VCaP (cell line): ENCODE results near the gene SPINK6.

Experiments
- H3K27ac ChIP-seq: fragments of 450-650 bp; 2 replicates; pipeline ENCODE4 v1.5.1; 2017
- CTCF ChIP-seq: fragments of 450-650 bp; conservative IDR thresholded peaks from 2 replicates; pipeline ENCODE4 v1.5.1; 2017; ENCODE audit warnings: mild to moderate bottlenecking, moderate library complexity

SPINK6 gene

GRCh38 chr5:148224117-148224742 is 21.4 kb downstream of the SPINK6 start:
- no peak for TF ChIP-seq CTCF
- H3K27ac ChIP-seq, result no peak overlapping the region

GRCh38 chr5:148228392-148228984 is 25.6 kb downstream of the SPINK6 start:
- no peak overlapping the region for H3K27ac ChIP-seq
- no peak for TF ChIP-seq CTCF

GRCh38 chr5:148229840-148230239 is 27.0 kb downstream of the SPINK6 start:
- no peak for TF ChIP-seq CTCF
- no peak overlapping the region for H3K27ac ChIP-seq

- no peak for TF ChIP-seq CTCF
Observed at GRCh38 chr5:148230240-148230639, 27.4 kb downstream of the SPINK6 start.

GRCh38 chr5:148237785-148238417 is 35.1 kb downstream of the SPINK6 start:
- TF ChIP-seq CTCF, result no peak
- H3K27ac ChIP-seq, result peak overlapping the region; percentile 19; the same call in 1 of the 2 replicates

More at GRCh38 chr5:148230240-148230639, 27.4 kb downstream of the SPINK6 start:
- H3K27ac ChIP-seq, result no peak overlapping the region

- no peak for TF ChIP-seq CTCF
- peak within 1 kb of the TSS; percentile 19; the same call in 1 of the 2 replicates for H3K27ac ChIP-seq
Observed at GRCh38 chr5:148238418-148238794, 35.6 kb downstream of the SPINK6 start, which contains the start of gene MARCOL. Gene MARCOL (plus strand): TSS chr5:148238525. CDS start chr5:148238598, 73 bp downstream.

- H3K27ac ChIP-seq, result no peak overlapping the region
- no peak for TF ChIP-seq CTCF
Observed at GRCh38 chr5:148248894-148249293, 46.1 kb downstream of the SPINK6 start.
